Esophagus (tissue), 2 donors: ENCODE data around the gene RGL3. TPM values are rescaled to one million over a fixed set of nuclear protein-coding genes. Genes with fewer than 3 reads are reported as not detected.

Experiments
- H3K27ac ChIP-seq, 2 donors: one replicate each; pipeline ENCODE4 v1.5.1; 2013; ENCODE audit warnings: low read depth in 2 of 2, mild to moderate bottlenecking in 2 of 2, inconsistent platforms in 1 of 2, low read length in 1 of 2, moderate library complexity in 1 of 2
- H3K27me3 ChIP-seq, 2 donors: one replicate each; pipeline ENCODE4 v1.6.1; 2013; ENCODE audit warnings: low read length in 2 of 2, control low read depth in 1 of 2, mild to moderate bottlenecking in 1 of 2; ENCODE audit not compliant: insufficient read depth in 2 of 2, control insufficient read depth in 1 of 2
- H3K36me3 ChIP-seq, 2 donors: one replicate each; pipeline ENCODE4 v1.6.1; 2013; ENCODE audit warnings: low read length in 1 of 2; ENCODE audit not compliant: control insufficient read depth in 2 of 2, insufficient read depth in 2 of 2
- H3K4me1 ChIP-seq, 2 donors: one replicate each; pipeline ENCODE4 v1.6.1; 2013; ENCODE audit warnings: low read length in 1 of 2; ENCODE audit not compliant: control insufficient read depth in 2 of 2, insufficient read depth in 2 of 2
- H3K4me3 ChIP-seq, 2 donors: one replicate each; pipeline ENCODE4 v1.5.1; 2013; ENCODE audit warnings: low read length in 2 of 2, mild to moderate bottlenecking in 2 of 2, low read depth in 1 of 2, moderate library complexity in 1 of 2
- H3K9me3 ChIP-seq, 2 donors: one replicate each; pipeline ENCODE4 v1.6.1; 2013; ENCODE audit warnings: mild to moderate bottlenecking in 2 of 2, low read depth in 1 of 2, low read length in 1 of 2, moderate library complexity in 1 of 2; ENCODE audit not compliant: control insufficient read depth in 2 of 2, insufficient read depth in 1 of 2
- WGBS, 2 donors: extraction: QIAGEN DNeasy Blood & Tissue Kit; methylation state at CpG; one replicate each; pipeline ENCODE4 v1.1.7; 2013; 5-methylcytosine and 5-hydroxymethylcytosine counted together
- polyA plus RNA-seq, 2 donors: library from polyadenylated mRNA; stranded (reverse); fragments of 200-250 nt; gene quantifications; one replicate each; pipeline ENCODE4 v1.2.3, GENCODE V29; 2013
- donor health status: healthy with polysubstance abuse.
- donor health status: Bipolar disorder and iron deficiency.

Gene RGL3
- polyA plus RNA-seq, 2 donors: 0.87 to 3.6 TPM

DNA sequence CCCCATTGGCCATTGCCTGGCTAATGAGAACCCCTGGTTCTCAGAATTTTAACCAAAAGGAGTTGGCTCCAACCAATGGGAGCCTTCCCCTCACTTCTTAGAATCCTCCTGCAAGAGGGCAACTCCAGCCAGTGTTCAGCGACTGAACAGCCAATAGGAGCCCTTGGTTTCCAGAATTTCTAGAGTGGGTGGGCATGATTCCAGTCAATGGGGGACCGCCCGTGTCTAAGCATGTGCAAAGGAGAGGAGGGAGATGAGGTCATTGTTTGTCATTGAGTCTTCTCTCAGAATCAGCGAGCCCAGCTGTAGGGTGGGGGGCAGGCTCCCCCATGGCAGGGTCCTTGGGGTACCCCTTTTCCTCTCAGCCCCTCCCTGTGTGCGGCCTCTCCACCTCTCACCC, 54.2 kb downstream of the RGL3 start:
- H3K27me3 ChIP-seq: no peaks in the 10 kb centered on the region
- no peak overlapping the region for H3K27ac ChIP-seq
- H3K4me3 ChIP-seq: no peak overlapping the region
- H3K36me3 ChIP-seq: peaks cover 3 to 11% of the 10 kb centered on the region in 2 donors
- no peaks in the 10 kb centered on the region for H3K9me3 ChIP-seq
- peaks cover 0 to 8% of the 10 kb centered on the region in 2 donors for H3K4me1 ChIP-seq
- 67 to 78% methylated on average over 5 of the region's 5 CpGs for whole genome bisulfite sequencing, 2 donors

DNA sequence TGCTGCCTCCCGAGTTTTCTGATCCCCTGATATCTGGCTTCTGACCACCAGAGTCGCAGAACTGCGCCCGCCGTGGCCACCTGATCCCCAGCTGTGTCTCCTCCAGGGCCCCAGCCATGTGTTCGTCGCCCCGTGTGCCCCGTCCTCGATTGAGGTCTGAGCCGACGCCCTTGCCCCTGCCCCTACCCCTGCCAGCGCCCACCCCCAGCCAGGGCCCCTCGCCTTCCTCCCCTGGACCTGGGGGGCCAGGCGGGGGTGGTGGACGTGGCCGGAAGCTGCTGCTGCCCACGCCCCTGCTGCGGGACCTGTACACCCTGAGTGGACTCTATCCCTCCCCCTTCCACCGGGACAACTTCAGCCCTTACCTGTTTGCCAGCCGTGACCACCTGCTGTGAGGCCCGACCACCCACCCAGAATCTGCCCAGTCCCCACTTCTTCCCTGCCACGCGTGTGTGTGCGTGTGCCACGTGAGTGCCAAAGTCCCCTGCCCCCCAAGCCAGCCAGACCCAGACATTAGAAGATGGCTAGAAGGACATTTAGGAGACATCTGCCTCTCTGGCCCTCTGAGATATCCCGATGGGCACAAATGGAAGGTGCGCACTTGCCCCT, 54.7 kb downstream of the RGL3 start:
- Histone ChIP-seq H3K4me3 (no peak overlapping the region), H3K27ac (no peak overlapping the region), H3K9me3 (no peaks in the 10 kb centered on the region), H3K4me1 (peaks cover 0 to 12% of the 10 kb centered on the region in 2 donors), H3K27me3 (no peaks in the 10 kb centered on the region), H3K36me3 (peaks cover 7 to 11% of the 10 kb centered on the region in 2 donors)
- 92 to 93% methylated on average over 23 to 28 of the region's 28 CpGs for WGBS, 2 donors

DNA sequence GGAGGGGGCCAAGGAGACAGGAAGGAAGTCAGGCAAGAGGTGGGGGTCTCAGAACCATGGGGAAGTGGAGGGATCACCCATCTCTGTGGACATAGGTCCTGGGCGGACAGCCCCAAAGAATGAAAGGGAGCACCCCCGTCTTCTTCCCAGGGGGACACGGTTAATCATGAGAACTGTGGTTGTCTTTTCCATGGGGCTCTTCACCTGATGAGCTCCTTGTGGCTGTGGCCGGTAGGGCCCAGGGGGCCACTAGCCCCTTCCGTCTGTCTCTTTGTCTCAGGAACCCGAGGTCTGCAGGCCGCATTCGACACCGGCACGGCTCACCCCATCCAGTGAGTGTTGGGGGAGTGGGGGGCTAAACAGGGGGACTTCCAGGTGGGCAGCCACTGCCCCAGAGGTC, 55.2 kb downstream of the RGL3 start:
- Histone ChIP-seq H3K4me1 (peaks cover 0 to 13% of the 10 kb centered on the region in 2 donors), H3K9me3 (no peaks in the 10 kb centered on the region), H3K36me3 (peaks cover 8 to 11% of the 10 kb centered on the region in 2 donors), H3K4me3 (no peak overlapping the region), H3K27ac (no peak overlapping the region), H3K27me3 (no peaks in the 10 kb centered on the region)
- WGBS, 2 donors: 91 to 92% methylated on average over 10 of the region's 10 CpGs

DNA sequence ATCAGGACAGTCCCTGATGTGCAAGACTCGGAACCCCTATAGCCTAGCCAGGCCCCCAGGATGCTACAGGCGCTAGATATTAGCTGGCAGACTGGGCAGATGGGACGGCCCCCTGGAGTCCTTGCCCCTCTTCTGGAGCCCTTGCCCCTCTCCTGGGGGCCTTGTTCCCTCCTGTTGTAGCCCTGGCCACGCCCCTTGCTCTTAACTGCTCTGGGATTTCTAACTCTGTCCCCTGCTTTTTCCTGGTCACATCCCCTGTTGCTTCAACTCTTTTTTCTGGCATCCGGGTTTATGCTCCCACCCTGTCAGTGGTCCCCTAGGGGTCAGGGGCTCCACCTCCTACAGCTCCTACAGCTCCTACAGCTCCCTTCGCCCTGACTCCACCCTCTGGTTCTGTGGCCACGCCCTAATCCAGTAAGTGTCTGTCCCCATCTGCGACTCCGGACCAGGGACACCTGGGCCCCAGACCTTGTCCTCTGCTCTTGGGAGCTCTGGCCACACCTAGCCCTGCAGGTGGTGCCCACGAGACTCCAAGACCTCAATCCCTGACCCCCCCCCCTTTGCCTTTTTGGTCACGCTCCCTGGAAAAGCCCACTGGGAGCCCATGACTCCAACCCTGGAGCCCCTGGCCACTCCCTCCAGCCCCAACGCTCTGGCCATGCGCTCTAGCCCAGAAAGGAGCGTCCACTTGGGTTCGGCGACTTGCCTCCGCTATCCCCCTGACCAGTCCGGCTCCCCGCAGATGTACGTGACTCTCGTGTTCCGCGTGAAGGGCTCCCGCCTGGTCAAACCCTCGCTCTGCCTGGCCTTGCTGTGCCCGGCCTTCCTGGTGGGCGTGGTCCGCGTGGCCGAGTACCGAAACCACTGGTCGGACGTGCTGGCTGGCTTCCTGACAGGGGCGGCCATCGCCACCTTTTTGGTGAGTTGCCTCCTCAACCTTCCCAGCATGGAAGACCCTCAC, 57.1 kb downstream of the RGL3 start:
- Histone ChIP-seq H3K4me1 (peaks cover 0 to 13% of the 10 kb centered on the region in 2 donors), H3K27me3 (no peaks in the 10 kb centered on the region), H3K9me3 (no peaks in the 10 kb centered on the region), H3K27ac (no peak overlapping the region), H3K36me3 (peaks cover 8 to 11% of the 10 kb centered on the region in 2 donors), H3K4me3 (no peak overlapping the region)
- WGBS, 2 donors: 82 to 87% methylated on average over 35 of the region's 35 CpGs

DNA sequence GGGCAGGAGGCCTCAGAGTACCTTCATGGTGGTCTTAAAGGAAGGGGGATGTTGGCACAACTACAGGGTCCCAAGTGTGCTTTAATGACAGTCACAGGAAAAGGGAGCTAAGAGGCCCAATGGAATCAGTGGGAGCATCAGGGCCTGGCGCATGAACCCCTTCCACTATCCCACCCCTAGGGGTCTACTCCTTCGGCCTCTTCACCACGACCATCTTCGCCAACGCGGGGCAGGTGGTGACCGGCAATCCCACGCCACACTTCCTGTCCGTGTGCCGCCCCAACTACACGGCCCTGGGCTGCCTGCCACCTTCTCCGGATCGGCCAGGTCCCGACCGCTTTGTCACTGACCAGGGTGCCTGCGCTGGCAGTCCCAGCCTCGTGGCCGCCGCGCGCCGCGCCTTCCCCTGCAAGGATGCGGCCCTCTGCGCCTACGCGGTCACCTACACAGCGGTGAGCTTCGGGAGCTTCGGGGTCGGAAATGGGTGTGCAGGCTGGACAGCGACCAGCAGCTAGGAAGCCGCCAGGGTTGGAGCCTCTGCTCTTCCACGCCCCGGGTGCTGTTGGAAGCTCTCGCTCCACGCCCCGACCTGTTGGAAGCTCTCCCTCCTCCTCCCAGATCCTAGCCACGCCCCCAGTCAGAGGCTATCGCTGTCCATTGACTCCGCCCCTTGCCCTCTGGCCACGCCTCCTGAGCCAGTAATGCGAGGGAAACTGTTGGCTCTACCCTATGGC, 57.9 kb downstream of the RGL3 start:
- WGBS, 2 donors: 52 to 53% methylated on average over 43 of the region's 43 CpGs
- Histone ChIP-seq H3K27ac (no peak overlapping the region), H3K4me1 (peaks cover 5 to 18% of the 10 kb centered on the region in 2 donors), H3K27me3 (no peaks in the 10 kb centered on the region), H3K36me3 (peaks cover 8 to 11% of the 10 kb centered on the region in 2 donors), H3K4me3 (no peak overlapping the region), H3K9me3 (no peaks in the 10 kb centered on the region)

DNA sequence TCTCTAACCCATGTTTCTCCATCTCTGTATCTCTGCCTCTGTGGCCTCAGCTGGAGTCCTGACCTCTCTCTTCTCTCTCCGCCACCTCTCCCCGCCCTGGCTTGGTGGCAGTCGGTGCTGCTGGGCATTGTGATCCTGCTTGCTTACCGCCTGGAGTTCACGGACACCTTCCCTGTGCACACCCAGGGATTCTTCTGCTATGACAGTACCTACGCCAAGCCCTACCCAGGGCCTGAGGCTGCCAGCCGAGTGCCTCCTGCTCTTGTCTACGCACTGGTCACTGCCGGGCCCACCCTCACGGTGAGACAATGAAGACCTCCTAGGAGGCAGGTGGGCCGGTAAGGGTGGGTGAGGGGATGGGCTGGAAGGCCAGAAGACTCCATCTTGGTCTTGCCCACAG, 59.7 kb downstream of the RGL3 start:
- 66 to 75% methylated on average over 11 of the region's 11 CpGs for WGBS, 2 donors
- Histone ChIP-seq H3K27ac (peak overlapping the region in 1 of 2 donors; percentile 23), H3K36me3 (peaks cover 6 to 8% of the 10 kb centered on the region in 2 donors)

DNA sequence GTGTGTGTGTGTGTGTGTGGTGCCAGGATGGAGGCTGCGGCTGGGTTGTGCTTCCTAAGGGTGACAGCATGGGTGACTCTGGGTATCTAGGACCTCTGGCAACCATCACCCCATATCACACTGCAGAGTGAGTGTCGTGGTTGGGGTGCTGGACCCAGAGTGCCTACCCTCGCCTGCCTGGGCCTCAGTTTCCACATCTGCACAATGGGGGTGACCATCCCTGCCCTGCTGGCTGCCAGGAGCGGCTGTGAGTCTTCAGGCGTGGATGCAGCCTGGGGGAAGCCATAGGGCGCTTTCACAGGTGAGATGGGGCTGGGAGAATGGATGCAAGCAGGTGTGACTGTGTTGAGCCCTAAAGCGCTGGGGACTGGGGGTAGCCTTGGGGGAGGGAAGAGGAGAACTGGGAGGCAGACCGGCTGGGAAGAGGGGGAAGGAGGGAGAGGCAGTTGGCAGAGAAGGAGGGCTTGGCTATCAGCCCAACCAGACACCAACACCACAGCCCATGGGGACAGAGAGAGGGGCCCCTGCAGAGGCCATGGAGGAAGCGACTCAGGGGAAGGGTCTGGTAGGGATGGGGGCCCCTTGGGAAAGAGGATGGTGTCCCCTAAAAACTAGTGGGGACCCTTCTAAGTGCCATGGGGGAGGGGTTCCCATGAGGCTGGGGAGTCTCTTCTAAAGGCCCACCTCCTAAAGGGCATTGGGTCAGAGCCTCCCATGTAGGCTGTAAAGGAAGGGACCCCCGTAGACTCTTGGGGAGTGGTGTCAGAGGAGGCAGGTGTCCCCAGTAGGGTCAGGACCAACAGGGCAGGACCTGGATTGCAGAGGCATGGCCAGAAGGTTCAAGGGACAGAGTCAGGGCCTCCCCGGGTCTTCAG, 62.2 kb downstream of the RGL3 start:
- WGBS, 2 donors: 81 to 84% methylated on average over 11 of the region's 11 CpGs
- Histone ChIP-seq H3K4me1 (peaks cover 8 to 25% of the 10 kb centered on the region in 2 donors), H3K27ac (no peak overlapping the region), H3K4me3 (no peak overlapping the region), H3K27me3 (no peaks in the 10 kb centered on the region), H3K36me3 (peaks cover 0 to 5% of the 10 kb centered on the region in 2 donors), H3K9me3 (no peaks in the 10 kb centered on the region)

More for the DNA sequence above, 59.7 kb downstream of the RGL3 start:
- Histone ChIP-seq H3K27me3 (no peaks in the 10 kb centered on the region), H3K9me3 (no peaks in the 10 kb centered on the region), H3K4me1 (peaks cover 8 to 25% of the 10 kb centered on the region in 2 donors), H3K4me3 (no peak overlapping the region)

DNA sequence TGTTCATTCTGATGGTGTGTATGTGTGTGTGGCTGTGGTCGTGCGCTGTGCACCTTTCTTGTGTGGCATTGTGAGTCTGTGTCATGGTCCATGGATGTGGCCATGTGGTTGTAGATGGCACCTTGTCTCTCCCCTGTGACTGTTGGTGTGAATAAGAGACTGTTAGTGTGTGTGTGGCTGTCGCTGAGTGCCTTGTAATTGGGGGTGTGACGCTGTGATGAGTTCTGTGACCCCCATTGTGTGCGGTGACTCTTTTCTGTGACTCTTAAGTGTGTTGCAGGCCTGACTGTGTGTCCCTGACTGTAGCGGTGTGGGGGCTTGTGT, 63.1 kb downstream of the RGL3 start:
- Histone ChIP-seq H3K4me1 (peaks cover 8 to 19% of the 10 kb centered on the region in 2 donors), H3K36me3 (peaks cover 0 to 5% of the 10 kb centered on the region in 2 donors), H3K4me3 (peak overlapping the region; percentile 53 to 63), H3K9me3 (no peaks in the 10 kb centered on the region), H3K27me3 (no peaks in the 10 kb centered on the region), H3K27ac (no peak overlapping the region)
- 83 to 86% methylated on average over 6 of the region's 6 CpGs for WGBS, 2 donors
